Esophagus squamous epithelium (tissue), 4 donors: Measurements from ENCODE around the gene LRFN3.

Experiments used
- POLR2A ChIP-seq, 4 donors: fragments of 450-650 bp; IDR thresholded peaks; one replicate each; pipeline ENCODE4 v1.6.1; 2017; ENCODE audit warnings: antibody characterized with exemption in 4 of 4, mild to moderate bottlenecking in 4 of 4, moderate library complexity in 3 of 4
- TF ChIP-seq, protein P1 (sequence below), 6 experiments: fragments of 450-650 bp in 4 of 6; fragments of 200-600 bp in 2 of 6; sonication (generic) in 2 of 6; IDR thresholded peaks; one replicate each; pipeline ENCODE4 v1.5.1; 2016 to 2019; ENCODE audit warnings: antibody characterized with exemption in 6 of 6, mild to moderate bottlenecking in 4 of 6, moderate library complexity in 4 of 6

GRCh38 chr19:35955881-35956634 lies 19.9 kb downstream of the LRFN3 start:
- TF ChIP-seq, protein P1, sequence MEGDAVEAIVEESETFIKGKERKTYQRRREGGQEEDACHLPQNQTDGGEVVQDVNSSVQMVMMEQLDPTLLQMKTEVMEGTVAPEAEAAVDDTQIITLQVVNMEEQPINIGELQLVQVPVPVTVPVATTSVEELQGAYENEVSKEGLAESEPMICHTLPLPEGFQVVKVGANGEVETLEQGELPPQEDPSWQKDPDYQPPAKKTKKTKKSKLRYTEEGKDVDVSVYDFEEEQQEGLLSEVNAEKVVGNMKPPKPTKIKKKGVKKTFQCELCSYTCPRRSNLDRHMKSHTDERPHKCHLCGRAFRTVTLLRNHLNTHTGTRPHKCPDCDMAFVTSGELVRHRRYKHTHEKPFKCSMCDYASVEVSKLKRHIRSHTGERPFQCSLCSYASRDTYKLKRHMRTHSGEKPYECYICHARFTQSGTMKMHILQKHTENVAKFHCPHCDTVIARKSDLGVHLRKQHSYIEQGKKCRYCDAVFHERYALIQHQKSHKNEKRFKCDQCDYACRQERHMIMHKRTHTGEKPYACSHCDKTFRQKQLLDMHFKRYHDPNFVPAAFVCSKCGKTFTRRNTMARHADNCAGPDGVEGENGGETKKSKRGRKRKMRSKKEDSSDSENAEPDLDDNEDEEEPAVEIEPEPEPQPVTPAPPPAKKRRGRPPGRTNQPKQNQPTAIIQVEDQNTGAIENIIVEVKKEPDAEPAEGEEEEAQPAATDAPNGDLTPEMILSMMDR (IDR thresholded peaks at IDR 0.05): no peak
- no peak for TF ChIP-seq POLR2A (IDR thresholded peaks at IDR 0.05)
